ENCODE measurements around the gene OR6C70.
A peak's percentile ranks its signal among the peaks of the same experiment; 100 is the strongest.
"Not testable (repeated sequence)": the region's sequence is repeated elsewhere in the genome, so short reads cannot be mapped to it uniquely, and the experiment has no call there.

The OR6C70 gene

DNA sequence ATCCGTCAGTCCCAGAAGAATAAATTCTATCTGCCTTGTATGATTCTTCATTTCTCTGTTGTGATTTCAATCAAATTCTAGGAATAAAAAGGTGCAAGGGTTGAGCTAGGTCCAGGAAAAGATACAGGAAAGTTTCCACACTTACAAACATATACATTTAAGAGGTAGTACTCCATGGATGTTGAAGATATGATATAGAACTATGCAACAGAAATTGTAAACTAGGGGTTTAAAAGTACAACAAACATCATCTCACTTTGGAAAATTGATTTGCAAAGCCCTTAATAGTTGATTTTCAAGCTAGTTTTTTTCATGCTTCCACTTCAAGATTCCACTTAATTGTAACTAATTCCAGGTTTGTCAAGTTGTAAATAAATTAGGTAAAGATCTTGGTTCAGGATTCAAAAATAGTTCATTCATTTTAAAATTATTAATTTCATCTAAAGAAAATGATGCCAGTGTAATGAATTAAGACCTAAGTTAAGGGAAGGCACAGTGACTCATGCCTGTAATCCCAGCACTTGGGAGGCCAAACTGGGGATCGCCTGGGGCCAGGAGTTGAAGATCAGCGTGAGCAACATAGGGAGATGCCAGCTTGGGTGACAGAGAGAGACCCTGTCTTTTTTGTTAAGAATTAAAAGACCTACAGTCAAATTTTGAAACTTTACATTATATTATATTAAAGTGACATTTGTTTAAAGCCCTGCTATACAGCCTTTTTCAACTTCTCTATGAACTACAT is at the start of gene OR6C70:
Gene OR6C70 (minus strand): TSS at position 51 of the 742 bp plus-strand sequence. CDS start 0 bp downstream, at position 51.
- DNase-seq (ENCODE audit: extremely low spot score, insufficient read length, low read depth) (no peak), FAIRE-seq (no peak)

- DNase-seq (ENCODE audit: extremely low spot score, insufficient read length, low read depth) (no peak), FAIRE-seq (no peak)
Measured at GRCh38 chr12:55516391-55516790, 46.5 kb upstream of the OR6C70 start.

- no peak for DNase-seq (ENCODE audit: extremely low spot score, insufficient read length, low read depth)
- FAIRE-seq, result no peak
Measured at GRCh38 chr12:55515696-55516095, 45.8 kb upstream of the OR6C70 start.

GRCh38 chr12:55501601-55502000 is 31.7 kb upstream of the OR6C70 start:
- no peak for FAIRE-seq

DNA sequence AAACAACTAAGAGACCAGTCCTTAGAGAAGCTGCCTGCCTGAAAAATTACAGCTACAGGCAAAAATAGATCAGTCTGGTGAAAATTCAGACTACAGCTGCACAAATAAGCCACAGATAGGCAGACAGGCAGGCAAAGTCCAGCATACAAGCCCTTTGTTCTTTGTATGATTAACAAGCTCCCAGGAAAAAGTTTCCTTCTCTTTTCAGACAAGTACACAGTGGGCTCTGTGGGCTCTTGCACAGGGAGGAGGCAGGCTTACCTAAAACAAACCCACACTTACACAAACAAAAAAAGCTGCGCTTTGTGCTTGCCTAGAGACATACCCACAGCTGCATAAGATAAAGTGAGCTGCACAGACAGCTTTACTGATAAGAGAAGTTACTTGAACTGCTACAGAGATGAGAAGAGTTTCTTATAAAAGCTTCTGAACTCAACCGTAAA is 29.9 kb upstream of the OR6C70 start:
- FAIRE-seq, result no peak

More at GRCh38 chr12:55501601-55502000, 31.7 kb upstream of the OR6C70 start:
- no peak for DNase-seq (ENCODE audit: extremely low spot score, insufficient read length, low read depth)

DNA sequence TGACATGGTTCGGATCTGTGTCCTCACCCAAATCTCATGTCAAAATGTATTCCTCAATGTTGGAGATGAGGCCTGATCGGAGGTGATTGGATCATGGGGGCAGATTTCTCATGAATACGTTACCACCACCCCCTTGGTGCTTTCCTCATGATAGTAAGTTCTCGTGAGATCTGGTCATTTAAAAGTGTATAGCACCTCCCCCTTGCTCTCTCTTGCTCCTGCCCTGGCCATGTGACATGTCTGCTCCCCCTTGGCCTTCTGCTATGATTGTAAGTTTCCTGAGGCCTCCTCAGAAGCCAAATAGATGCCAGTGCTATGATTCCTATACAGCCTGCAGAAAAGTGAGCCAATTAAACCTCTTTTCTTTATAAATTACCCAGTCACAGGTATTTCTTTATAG is 29.3 kb upstream of the OR6C70 start:
- DNase-seq (ENCODE audit: extremely low spot score, insufficient read length, low read depth), result no peak
- no peak for FAIRE-seq

More for the DNA sequence above, 29.9 kb upstream of the OR6C70 start:
- no peak for DNase-seq (ENCODE audit: extremely low spot score, insufficient read length, low read depth)

- DNase-seq (ENCODE audit: extremely low spot score, insufficient read length, low read depth) (no peak), FAIRE-seq (no peak)
Measured at GRCh38 chr12:55495490-55495889, 25.6 kb upstream of the OR6C70 start.

DNA sequence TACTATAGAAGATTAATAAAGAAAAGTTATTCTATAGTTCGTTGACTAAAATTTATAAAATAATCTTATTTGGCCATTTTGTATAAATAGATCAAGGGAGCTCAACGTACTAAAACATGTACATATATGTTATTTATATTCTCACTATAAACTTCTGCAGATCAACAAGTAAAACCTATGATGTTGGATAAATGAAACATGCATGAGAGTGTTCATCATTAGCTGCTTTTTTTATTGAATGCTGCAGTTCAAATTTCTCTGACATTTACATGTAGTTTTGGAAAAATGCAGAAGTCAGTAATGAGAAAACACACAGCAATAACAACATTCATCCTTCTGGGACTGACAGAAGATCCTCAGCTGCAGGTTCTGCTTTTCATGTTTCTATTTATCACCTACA is 22.1 kb upstream of the OR6C70 start, which contains the start of gene OR6C68:
Gene OR6C68 (plus strand): TSS at position 301 of the 400 bp plus-strand sequence. CDS start 0 bp downstream, at position 301.
- DNase-seq (ENCODE audit: extremely low spot score, insufficient read length, low read depth) (no peak), FAIRE-seq (no peak)

- not testable (repeated sequence) for FAIRE-seq; DNase-seq (ENCODE audit: extremely low spot score, insufficient read length, low read depth)
Measured at GRCh38 chr12:55484284-55484683, 14.3 kb upstream of the OR6C70 start.

DNA sequence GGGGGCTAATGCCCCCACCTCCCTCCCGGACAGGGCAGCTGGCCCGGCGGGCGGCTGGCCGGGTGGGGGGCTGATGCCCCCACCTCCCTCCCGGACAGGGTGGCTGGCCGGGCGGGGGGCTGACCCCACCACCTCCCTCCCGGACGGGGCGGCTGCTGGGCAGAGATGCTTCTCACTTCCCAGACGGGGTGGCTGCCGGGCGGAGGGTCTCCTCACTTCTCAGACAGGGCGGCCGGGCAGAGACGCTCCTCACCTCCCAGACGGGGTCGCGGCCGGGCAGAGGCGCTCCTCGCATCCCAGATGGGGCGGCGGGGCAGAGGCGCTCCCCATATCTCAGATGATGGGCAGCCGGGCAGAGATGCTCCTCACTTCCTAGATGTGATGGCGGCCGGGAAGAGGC is 9.2 kb upstream of the OR6C70 start:
- FAIRE-seq; DNase-seq (ENCODE audit: extremely low spot score, insufficient read length, low read depth): not testable (repeated sequence)

- DNase-seq (ENCODE audit: extremely low spot score, insufficient read length, low read depth) (no peak), FAIRE-seq (no peak)
Measured at GRCh38 chr12:55472264-55472663, 2.3 kb upstream of the OR6C70 start.

- FAIRE-seq (no peak), DNase-seq (ENCODE audit: extremely low spot score, insufficient read length, low read depth) (no peak)
Measured at GRCh38 chr12:55469291-55469690, 647 bp downstream of the OR6C70 start.

GRCh38 chr12:55467836-55468235 is 2.1 kb downstream of the OR6C70 start:
- DNase-seq (ENCODE audit: extremely low spot score, insufficient read length, low read depth), result peak; percentile 2
- no peak for FAIRE-seq

- FAIRE-seq; DNase-seq (ENCODE audit: extremely low spot score, insufficient read length, low read depth): not testable (repeated sequence)
Measured at GRCh38 chr12:55464926-55465325, 5.0 kb downstream of the OR6C70 start.

DNA sequence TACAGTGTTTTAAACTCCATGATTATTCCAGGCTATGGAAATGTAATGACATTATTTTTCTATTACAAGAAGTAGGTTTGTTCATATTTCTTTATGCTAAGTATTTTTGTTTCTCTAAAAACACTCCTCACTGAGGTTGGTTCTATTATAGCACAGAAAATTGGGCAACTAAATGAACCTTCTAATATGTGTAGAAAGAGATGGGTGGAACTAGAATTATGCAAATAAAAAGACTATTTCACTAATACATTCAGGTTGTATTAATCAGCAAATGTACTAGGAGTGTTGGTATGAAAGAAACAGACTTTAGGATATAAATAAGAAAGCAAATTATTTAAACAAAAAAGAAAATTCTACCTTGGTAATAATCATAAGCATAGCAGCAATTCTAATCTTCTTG is 21.1 kb downstream of the OR6C70 start:
- FAIRE-seq (no peak), DNase-seq (ENCODE audit: extremely low spot score, insufficient read length, low read depth) (no peak)

- FAIRE-seq, result no peak
- no peak for DNase-seq (ENCODE audit: extremely low spot score, insufficient read length, low read depth)
Measured at GRCh38 chr12:55446326-55446725, 23.6 kb downstream of the OR6C70 start.

- no peak for FAIRE-seq
- DNase-seq (ENCODE audit: extremely low spot score, insufficient read length, low read depth), result no peak
Measured at GRCh38 chr12:55445357-55445756, 24.6 kb downstream of the OR6C70 start.

DNA sequence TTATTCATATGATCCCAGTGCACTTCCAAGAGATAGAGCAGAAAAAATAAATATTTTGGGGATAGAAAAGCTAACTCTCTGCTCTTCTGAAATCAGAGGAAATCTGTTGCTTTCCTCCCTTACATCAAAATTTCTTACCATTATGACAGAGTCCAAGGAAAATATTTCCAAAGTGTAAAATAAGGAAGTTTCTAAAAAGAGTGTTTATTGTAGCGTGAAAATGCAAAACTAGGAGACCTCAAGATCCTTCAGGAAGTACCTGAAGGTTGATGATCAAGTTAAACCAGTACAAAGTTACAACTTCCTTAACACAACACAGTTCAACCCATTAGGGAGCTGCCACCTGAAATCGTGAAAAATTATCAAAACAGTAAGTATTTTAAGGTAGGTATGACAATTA is 26.2 kb downstream of the OR6C70 start, which contains the start of gene OR6C2:
Gene OR6C2 (plus strand): TSS at position 301 of the 400 bp plus-strand sequence. CDS start 8,138 bp downstream, outside the sequence.
- no peak for FAIRE-seq

GRCh38 chr12:55441233-55441632 is 28.7 kb downstream of the OR6C70 start:
- not testable (repeated sequence) for DNase-seq (ENCODE audit: extremely low spot score, insufficient read length, low read depth); FAIRE-seq

More for the DNA sequence above, 26.2 kb downstream of the OR6C70 start, which contains the start of gene OR6C2:
- no peak for DNase-seq (ENCODE audit: extremely low spot score, insufficient read length, low read depth)

GRCh38 chr12:55428331-55429243 is 41.4 kb downstream of the OR6C70 start:
- no peak for DNase-seq (ENCODE audit: extremely low spot score, insufficient read length, low read depth)
- no peak for FAIRE-seq
